ENCODE measurements around the gene MGAT4D.
"Not testable (repeated sequence)": the region's sequence is repeated elsewhere in the genome, so short reads cannot be mapped to it uniquely, and the experiment has no call there.

MGAT4D gene

GRCh38 chr4:140439644-140440142 is 58.4 kb downstream of the MGAT4D start:
- DNase-seq (ENCODE audit: low spot score): no peak

GRCh38 chr4:140427919-140428471 is 70.1 kb downstream of the MGAT4D start:
- no peak for DNase-seq (ENCODE audit: low spot score)

- peak; percentile 14 for DNase-seq (ENCODE audit: low spot score)
These were observed 70.8 kb downstream of the MGAT4D start, which contains the start of gene CLGN for GRCh38 chr4:140427106-140427918. TSS of gene CLGN (minus strand) at chr4:140427648. CDS start at chr4:140413078, 14,570 bp downstream.

- no peak for DNase-seq (ENCODE audit: low spot score)
These were observed 71.4 kb downstream of the MGAT4D start for GRCh38 chr4:140426610-140427105.

GRCh38 chr4:140423106-140423505 is 75.0 kb downstream of the MGAT4D start:
- DNase-seq (ENCODE audit: low spot score): no peak

GRCh38 chr4:140413130-140413969 is 84.7 kb downstream of the MGAT4D start:
- not testable (repeated sequence) for DNase-seq (ENCODE audit: low spot score)

- no peak for DNase-seq (ENCODE audit: low spot score)
These were observed 89.1 kb downstream of the MGAT4D start for GRCh38 chr4:140408974-140409373.

GRCh38 chr4:140406292-140406691 is 91.8 kb downstream of the MGAT4D start:
- DNase-seq (ENCODE audit: low spot score): no peak

GRCh38 chr4:140400111-140400510 is 98.0 kb downstream of the MGAT4D start:
- DNase-seq (ENCODE audit: low spot score): no peak

- no peak for DNase-seq (ENCODE audit: low spot score)
These were observed 102.4 kb downstream of the MGAT4D start for GRCh38 chr4:140395668-140396067.

All from hematopoietic multipotent progenitor cell treated with erythropoietin and hydrocortisone succinate and interleukin-3 and kit ligand, for 17 days (in vitro differentiated cells).